Endothelial cell of umbilical vein (primary cell): ENCODE measurements around the gene SARS1. TPM values are rescaled to one million over a fixed set of nuclear protein-coding genes. Genes with fewer than 3 reads are reported as not detected.

Source experiments
- BruUV-seq: library from RNA; stranded (reverse); fragments of 400-500 nt; replicated peaks from 2 replicates; lab custom pipeline; 2021; lab: Mats Ljungman, UMichigan
- CTCF ChIA-PET: fragments of 300-600, 350-600 bp; sonication (Branson Sonifier 250); formaldehyde crosslinking; loops from one replicate; lab custom pipeline; 2021; ENCODE audit warnings: antibody characterized with exemption, inconsistent platforms; lab: Charles Lee
- POLR2A ChIA-PET: fragments of 300-600, 350-600 bp; sonication (Branson Sonifier 250); formaldehyde crosslinking; loops from one replicate; lab custom pipeline; 2021; ENCODE audit warnings: antibody characterized with exemption, inconsistent platforms; lab: Charles Lee
- DNase-seq: peaks from one replicate; pipeline ENCODE4 v3.0.0-alpha.2; 2011; ENCODE audit warnings: low read depth, low spot score
- FAIRE-seq: peaks from 2 replicates; lab custom pipeline; 2011; peaks lifted over from hg19 to GRCh38; lab: Jason Lieb, UNC
- H2AFZ ChIP-seq: 2 replicates; pipeline ENCODE4 v1.6.0; 2012; ENCODE audit warnings: low read depth, low read length, control low read depth, inconsistent platforms
- H3K27ac ChIP-seq: 2 replicates; pipeline ENCODE4 v1.5.1; 2011; ENCODE audit warnings: low read depth, mild to moderate bottlenecking, control low read depth, low read length, moderate library complexity; ENCODE audit not compliant: insufficient read depth
- H3K27me3 ChIP-seq, 2 experiments: 2 replicates each; pipeline versions ENCODE4 v1.6.0 to v1.6.1; 2011; ENCODE audit warnings: low read length in 2 of 2, mixed read lengths in 1 of 2; ENCODE audit not compliant: control insufficient read depth in 2 of 2, insufficient read depth in 2 of 2
- H3K36me3 ChIP-seq, 2 experiments: 2 replicates in 1 of 2; 3 replicates in 1 of 2; pipeline ENCODE4 v1.5.1; 2011; ENCODE audit warnings: low read length in 2 of 2, mild to moderate bottlenecking in 1 of 2, moderate library complexity in 1 of 2; ENCODE audit not compliant: control insufficient read depth in 2 of 2, insufficient read depth in 2 of 2; ENCODE audit errors: extremely low read depth in 1 of 2
- H3K4me1 ChIP-seq: 3 replicates; pipeline ENCODE4 v1.5.1; 2011; ENCODE audit warnings: mild to moderate bottlenecking, low read length; ENCODE audit not compliant: control insufficient read depth, insufficient read depth; ENCODE audit errors: extremely low read depth
- H3K4me2 ChIP-seq: 2 replicates; pipeline ENCODE4 v1.6.1; 2011; ENCODE audit warnings: low read length, control low read depth, mixed read lengths; ENCODE audit not compliant: insufficient read depth
- H3K4me3 ChIP-seq, 3 experiments: fragments of 200-600 bp in 1 of 3; sonication (generic), shearing (Covaris generic) in 1 of 3; replicated peaks in 1 of 3; 2 replicates each; pipeline ENCODE4 v1.5.1; 2011 to 2016; ENCODE audit warnings: control low read depth in 3 of 3, low read length in 3 of 3, mild to moderate bottlenecking in 2 of 3, inconsistent platforms in 1 of 3, low read depth in 1 of 3, moderate library complexity in 1 of 3; ENCODE audit not compliant: insufficient read depth in 1 of 3
- H3K79me2 ChIP-seq: 2 replicates; pipeline ENCODE4 v1.6.0; 2012; ENCODE audit warnings: low read length, inconsistent platforms; ENCODE audit not compliant: control insufficient read depth, insufficient read depth
- H3K9ac ChIP-seq: replicated peaks from 2 replicates; pipeline ENCODE3; 2011; ENCODE audit warnings: low read length, control low read depth; ENCODE audit not compliant: insufficient read depth; ENCODE audit errors: extremely low read depth
- H3K9me1 ChIP-seq: replicated peaks from 3 replicates; pipeline ENCODE4 v1.6.0; 2011; ENCODE audit warnings: mild to moderate bottlenecking, low read length; ENCODE audit not compliant: control insufficient read depth, insufficient read depth; ENCODE audit errors: extremely low read depth
- H3K9me3 ChIP-seq: replicated peaks from 2 replicates; pipeline ENCODE4 v1.5.1; 2012; ENCODE audit warnings: low read length, inconsistent platforms; ENCODE audit not compliant: control insufficient read depth, insufficient read depth
- H4K20me1 ChIP-seq: replicated peaks from 2 replicates; pipeline ENCODE3; 2011; ENCODE audit warnings: mild to moderate bottlenecking, low read length; ENCODE audit not compliant: control insufficient read depth, insufficient read depth; ENCODE audit errors: extremely low read depth
- CTCF ChIP-seq, 2 donors: IDR thresholded peaks; 1 replicate in 1 of 2; 2 replicates in 1 of 2; pipeline ENCODE4 v1.5.1; 2011; ENCODE audit warnings: low read length in 2 of 2, mild to moderate bottlenecking in 2 of 2, moderate library complexity in 2 of 2, control low read depth in 1 of 2, inconsistent platforms in 1 of 2, low read depth in 1 of 2; ENCODE audit not compliant: insufficient read depth in 1 of 2; ENCODE audit errors: extremely low read depth in 1 of 2
- EZH2 ChIP-seq: IDR thresholded peaks from 2 replicates; pipeline ENCODE4 v1.6.1; 2012; ENCODE audit warnings: borderline replicate concordance, low read depth, mild to moderate bottlenecking, moderate library complexity, low read length, inconsistent platforms; ENCODE audit not compliant: severe bottlenecking
- FOS ChIP-seq: IDR thresholded peaks from 2 replicates; pipeline ENCODE4 v1.6.1; 2011; ENCODE audit warnings: mild to moderate bottlenecking, low read length, moderate library complexity, borderline replicate concordance; ENCODE audit not compliant: insufficient read depth
- GATA2 ChIP-seq: IDR thresholded peaks from 2 replicates; pipeline ENCODE4 v1.7.0; 2011; ENCODE audit warnings: low read depth, mild to moderate bottlenecking, moderate library complexity, mixed read lengths, low read length; ENCODE audit not compliant: insufficient read length, insufficient read depth
- JUN ChIP-seq: IDR thresholded peaks from 2 replicates; pipeline ENCODE4 v1.6.1; 2011; ENCODE audit warnings: borderline replicate concordance, low read depth; ENCODE audit not compliant: insufficient read length, insufficient read depth
- MAX ChIP-seq: IDR thresholded peaks from 2 replicates; pipeline ENCODE4 v1.6.1; 2011; ENCODE audit not compliant: insufficient read depth, insufficient read length
- MYC ChIP-seq: IDR thresholded peaks from one replicate; pipeline ENCODE4 v1.6.1; 2011; ENCODE audit warnings: mild to moderate bottlenecking, low read depth, low read length
- POLR2A ChIP-seq: IDR thresholded peaks from 2 replicates; pipeline ENCODE4 v1.6.1; 2012; ENCODE audit warnings: low read depth, mild to moderate bottlenecking, control low read depth, low read length
- POLR2AphosphoS5 ChIP-seq: IDR thresholded peaks from 2 replicates; pipeline ENCODE4 v1.6.1; 2012; ENCODE audit warnings: low read depth, mild to moderate bottlenecking, control low read depth, low read length, moderate library complexity; ENCODE audit not compliant: insufficient read depth
- dilution Hi-C: fragments of 300-500 bp; cut with MboI; formaldehyde crosslinking; loops from one replicate; pipeline ENCODE4 v1.15.0; 2019; ENCODE audit warnings: low sequenced_read_pairs; ENCODE audit not compliant: extremely low pct_ligation_motif_present
- intact Hi-C: fragments of 100-400 bp; cut with micrococcal nuclease; formaldehyde crosslinking; loops from one replicate; pipeline ENCODE4 v1.10.0; 2022
- polyA plus RNA-seq, 4 experiments: library from polyadenylated mRNA; depleted of rRNA in 3 of 4; stranded (reverse) in 3 of 4; unstranded in 1 of 4; fragments of >200 nt; gene quantifications; 2 replicates each; pipeline versions ENCODE4 v1.2.1 to v1.2.3, GENCODE V29; 2011 to 2012; ENCODE audit warnings: missing spikeins in 1 of 4
- total RNA-seq: library from RNA; stranded (reverse); gene quantifications from 2 replicates; pipeline ENCODE4 v1.2.3, GENCODE V29; 2021

The SARS1 gene
- total and polyA plus RNA-seq, 2 donors (not counting 3 experiments of a cell fraction or from before 2014, with no cell fraction given), result 110 to 178 TPM

- H3K36me3 ChIP-seq, result no peaks in the 10 kb centered on the region
- ChIA-PET POLR2A (no interaction called here), CTCF (interaction anchor here (1.0 kb wide), 2 partner anchors 12 to 19 kb away, joined by 3 to 4 read pairs; no protein-coding TSS in a partner anchor)
- no peak for TF ChIP-seq EZH2
- TF ChIP-seq POLR2A, result no peak
- TF ChIP-seq GATA2, result no peak
- no peak for TF ChIP-seq FOS
- TF ChIP-seq MYC, result no peak
- TF ChIP-seq JUN, result no peak
- no peak for TF ChIP-seq POLR2AphosphoS5
- TF ChIP-seq CTCF (IDR thresholded peaks at IDR 0.05; ENCODE audit: extremely low read depth in 1 of 2, insufficient read depth in 1 of 2, low read depth in 1 of 2, low read length in 2 of 2), result no peak
- TF ChIP-seq MAX, result no peak
- peak overlapping the region; percentile 19 for H3K4me2 ChIP-seq
- peak; percentile 40 for FAIRE-seq
- no peaks in the 10 kb centered on the region for H3K79me2 ChIP-seq
- no TSS peak for BruUV-seq
- H3K4me3 ChIP-seq, result no peak overlapping the region
- H3K9me1 ChIP-seq, result no peaks in the 10 kb centered on the region
- peak overlapping the region; percentile 44 for H3K27ac ChIP-seq
- no peaks in the 10 kb centered on the region for H4K20me1 ChIP-seq
- no peak for DNase-seq
- no peaks in the 10 kb centered on the region for H3K27me3 ChIP-seq
- no peaks in the 10 kb centered on the region for H3K9me3 ChIP-seq
- intact Hi-C loops, result no loop called here
- no peak overlapping the region for H3K9ac ChIP-seq
- H3K4me1 ChIP-seq, result peaks cover 18% of the 10 kb centered on the region
- no peak overlapping the region for H2AFZ ChIP-seq
- dilution Hi-C loops, result no loop called here
Measured at GRCh38 chr1:109191891-109192290, 21.8 kb upstream of the SARS1 start.
